GM06990 (cell line): ENCODE results near the gene ELMO1.

Experiments used
- DNase-seq: peaks from one replicate; pipeline ENCODE4 v3.0.0-alpha.2; 2011; ENCODE audit not compliant: insufficient read length; ENCODE audit errors: extremely low read depth
- H3K27me3 ChIP-seq: replicated peaks from 2 replicates; pipeline ENCODE4 v1.6.0; 2011; ENCODE audit warnings: low read length; ENCODE audit not compliant: control insufficient read depth, insufficient read depth
- H3K36me3 ChIP-seq: 2 replicates; pipeline ENCODE4 v1.5.1; 2011; ENCODE audit warnings: low read length; ENCODE audit not compliant: control insufficient read depth, insufficient read depth
- H3K4me3 ChIP-seq: replicated peaks from 2 replicates; pipeline ENCODE4 v1.5.1; 2011; ENCODE audit warnings: low read depth, mild to moderate bottlenecking, control low read depth, low read length
- TF ChIP-seq, protein P1 (sequence below): IDR thresholded peaks from 2 replicates; pipeline ENCODE4 v1.5.1; 2011; ENCODE audit warnings: low read length, control low read depth, mild to moderate bottlenecking, inconsistent platforms; ENCODE audit not compliant: insufficient read depth, poor library complexity, severe bottlenecking

The ELMO1 gene

DNA sequence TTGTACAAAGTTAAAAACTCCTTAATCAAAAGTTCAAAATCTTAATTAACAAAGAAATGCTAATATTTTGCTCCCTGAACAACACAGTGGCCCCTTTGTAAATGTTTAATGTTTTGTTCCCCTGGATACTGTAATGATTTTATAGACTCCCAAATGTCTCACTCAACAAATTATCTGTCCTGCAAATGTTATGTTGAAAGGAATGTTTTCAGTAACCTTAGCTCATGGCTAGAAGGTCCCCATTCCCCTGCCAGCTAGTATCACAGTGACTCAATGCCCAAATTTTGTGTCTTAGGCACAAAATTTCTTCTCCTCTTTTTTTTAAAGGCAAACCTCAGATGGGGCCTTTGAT is 298.9 kb downstream of the ELMO1 start:
- Histone ChIP-seq H3K4me3 (no peak overlapping the region), H3K36me3 (peaks cover 2% of the 10 kb centered on the region; the same call in 1 of the 2 replicates), H3K27me3 (no peaks in the 10 kb centered on the region)
- TF ChIP-seq, protein P1, sequence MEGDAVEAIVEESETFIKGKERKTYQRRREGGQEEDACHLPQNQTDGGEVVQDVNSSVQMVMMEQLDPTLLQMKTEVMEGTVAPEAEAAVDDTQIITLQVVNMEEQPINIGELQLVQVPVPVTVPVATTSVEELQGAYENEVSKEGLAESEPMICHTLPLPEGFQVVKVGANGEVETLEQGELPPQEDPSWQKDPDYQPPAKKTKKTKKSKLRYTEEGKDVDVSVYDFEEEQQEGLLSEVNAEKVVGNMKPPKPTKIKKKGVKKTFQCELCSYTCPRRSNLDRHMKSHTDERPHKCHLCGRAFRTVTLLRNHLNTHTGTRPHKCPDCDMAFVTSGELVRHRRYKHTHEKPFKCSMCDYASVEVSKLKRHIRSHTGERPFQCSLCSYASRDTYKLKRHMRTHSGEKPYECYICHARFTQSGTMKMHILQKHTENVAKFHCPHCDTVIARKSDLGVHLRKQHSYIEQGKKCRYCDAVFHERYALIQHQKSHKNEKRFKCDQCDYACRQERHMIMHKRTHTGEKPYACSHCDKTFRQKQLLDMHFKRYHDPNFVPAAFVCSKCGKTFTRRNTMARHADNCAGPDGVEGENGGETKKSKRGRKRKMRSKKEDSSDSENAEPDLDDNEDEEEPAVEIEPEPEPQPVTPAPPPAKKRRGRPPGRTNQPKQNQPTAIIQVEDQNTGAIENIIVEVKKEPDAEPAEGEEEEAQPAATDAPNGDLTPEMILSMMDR = no peak
- DNase-seq = no peak

DNA sequence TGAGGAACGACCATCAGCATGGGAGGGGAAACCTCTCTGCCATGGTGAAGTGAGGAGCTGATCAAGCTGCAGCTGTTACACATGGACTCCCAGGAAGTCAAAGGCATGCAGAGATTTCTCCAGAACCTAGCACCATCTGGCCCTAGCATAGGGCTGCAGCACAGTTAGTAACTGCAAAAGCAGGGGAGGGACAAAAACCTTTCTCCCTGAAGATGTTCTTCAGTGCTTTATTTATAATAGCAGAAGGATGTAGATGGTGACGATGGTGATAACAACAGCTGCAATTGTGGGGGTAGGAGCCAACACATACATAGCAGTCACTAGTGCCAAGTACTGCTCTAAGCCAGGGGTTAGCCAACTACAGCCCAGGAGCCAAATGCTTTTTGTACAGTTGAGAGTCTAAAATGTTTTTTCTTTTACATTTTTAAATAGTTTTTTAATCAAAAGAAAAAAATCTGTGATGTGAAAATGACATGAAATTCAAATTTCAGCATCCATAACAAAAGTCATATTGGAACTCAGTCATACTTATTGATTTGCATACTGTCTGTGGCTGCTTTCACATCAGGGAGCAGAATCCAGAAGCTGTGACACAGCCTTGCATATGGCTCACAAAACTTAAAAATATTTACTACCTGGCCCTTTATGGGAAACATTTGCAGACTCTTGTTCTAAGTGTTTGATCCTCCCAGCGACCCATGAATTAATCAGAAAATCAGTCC is 299.5 kb downstream of the ELMO1 start:
- DNase-seq = no peak
- H3K36me3 ChIP-seq = peaks cover 2% of the 10 kb centered on the region; the same call in 1 of the 2 replicates
- TF ChIP-seq, protein P1 = no peak
- no peaks in the 10 kb centered on the region for H3K27me3 ChIP-seq
- H3K4me3 ChIP-seq = no peak overlapping the region

DNA sequence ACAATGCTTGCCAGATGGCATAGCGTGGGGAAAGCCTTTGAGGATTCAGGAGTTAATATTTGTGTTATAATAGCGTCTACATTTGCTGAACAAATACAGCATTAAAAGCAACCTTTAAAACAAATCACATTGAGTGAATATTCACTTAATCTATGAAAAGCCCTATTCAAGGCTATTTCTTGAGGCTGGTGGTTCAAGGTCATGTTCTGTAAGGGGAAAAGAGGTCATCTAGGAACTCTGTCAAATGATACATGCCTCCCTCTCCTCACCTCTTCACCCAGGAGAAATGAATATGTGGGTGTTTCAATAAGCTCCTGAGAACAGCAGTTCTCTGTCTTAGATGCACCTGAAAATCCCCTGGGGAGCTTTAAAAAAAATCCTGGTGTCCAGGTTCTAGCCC is 303.0 kb downstream of the ELMO1 start:
- no peak for DNase-seq
- H3K4me3 ChIP-seq = no peak overlapping the region
- no peaks in the 10 kb centered on the region for H3K27me3 ChIP-seq
- TF ChIP-seq, protein P1 = no peak
- H3K36me3 ChIP-seq = peaks cover 2% of the 10 kb centered on the region; the same call in 1 of the 2 replicates

DNA sequence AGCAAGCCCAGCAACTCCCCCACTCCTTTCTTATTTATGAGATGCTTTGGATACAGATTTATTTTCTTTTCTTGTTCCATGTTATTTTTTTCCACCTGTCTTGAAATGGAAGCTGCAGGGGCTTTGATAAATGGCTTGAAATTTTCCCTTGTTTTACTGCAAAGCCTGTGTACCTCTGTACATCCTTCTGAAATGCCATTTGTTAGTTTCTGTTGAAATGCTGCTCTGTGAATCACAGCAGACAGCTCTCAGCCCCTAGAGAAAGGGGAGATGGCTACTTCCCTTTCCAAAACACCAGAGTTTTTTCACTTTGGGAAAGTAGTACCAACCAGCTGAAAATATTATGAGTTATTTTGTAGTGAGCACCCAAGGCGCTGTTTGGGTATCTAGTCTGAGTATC is 304.2 kb downstream of the ELMO1 start:
- Histone ChIP-seq H3K4me3 (no peak overlapping the region), H3K36me3 (peaks cover 2% of the 10 kb centered on the region; the same call in 1 of the 2 replicates), H3K27me3 (no peaks in the 10 kb centered on the region)
- TF ChIP-seq, protein P1 = no peak
- no peak for DNase-seq

DNA sequence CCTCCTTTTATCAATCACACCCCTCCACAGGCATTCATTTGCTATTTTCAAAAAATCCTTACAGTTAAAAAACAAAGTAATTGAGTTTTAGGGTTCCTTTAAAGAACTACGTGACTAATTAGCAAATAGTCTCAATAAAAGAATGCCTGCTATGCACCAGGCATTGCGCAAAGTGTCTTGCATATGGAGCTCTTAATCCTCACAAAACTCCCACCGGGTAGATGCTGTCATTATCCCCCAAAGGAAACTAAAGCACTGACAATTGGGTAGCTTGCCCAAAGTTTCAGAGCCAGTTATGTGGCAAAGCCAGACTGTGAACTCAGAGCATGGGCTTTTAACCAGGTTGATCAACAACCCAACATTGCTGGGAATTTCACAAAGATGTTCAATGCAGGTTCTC is 305.7 kb downstream of the ELMO1 start:
- DNase-seq = no peak
- TF ChIP-seq, protein P1 = no peak
- Histone ChIP-seq H3K36me3 (peaks cover 2% of the 10 kb centered on the region; the same call in 1 of the 2 replicates), H3K27me3 (no peaks in the 10 kb centered on the region), H3K4me3 (no peak overlapping the region)
